Neural cell (in vitro differentiated cells): Measurements from ENCODE around the gene IL20RA. TPM values are rescaled to one million over a fixed set of nuclear protein-coding genes. Genes with fewer than 3 reads are reported as not detected.

Experiments used
- H2AFZ ChIP-seq: fragments of 200-600, 300-800 bp; sonication (generic), shearing (Covaris generic); 2 replicates; pipeline ENCODE4 v1.6.0; 2014; ENCODE audit warnings: low read depth, mild to moderate bottlenecking, antibody characterized with exemption, low read length, moderate library complexity
- H3F3A ChIP-seq: fragments of 200-600 bp; shearing (Covaris generic); 2 replicates; pipeline ENCODE4 v1.6.1; 2016; ENCODE audit warnings: mild to moderate bottlenecking, moderate library complexity, mixed read lengths, antibody characterized with exemption, low read length; ENCODE audit not compliant: insufficient read depth, poor library complexity, severe bottlenecking
- H3K27ac ChIP-seq: fragments of 200-600, 300-800 bp; sonication (generic), shearing (Covaris generic); 2 replicates; pipeline ENCODE4 v1.5.1; 2014; ENCODE audit warnings: mild to moderate bottlenecking, low read length, moderate library complexity
- H3K27me3 ChIP-seq: fragments of 300-800, 200-600 bp; sonication (generic), shearing (Covaris generic); 2 replicates; pipeline ENCODE4 v1.6.0; 2014; ENCODE audit warnings: mild to moderate bottlenecking, low read depth, low read length, moderate library complexity; ENCODE audit not compliant: insufficient read depth
- H3K36me3 ChIP-seq: fragments of 300-800, 200-600 bp; sonication (generic), shearing (Covaris generic); 2 replicates; pipeline ENCODE4 v1.5.1; 2014; ENCODE audit warnings: mild to moderate bottlenecking, antibody characterized with exemption, low read length, moderate library complexity; ENCODE audit not compliant: insufficient read depth
- H3K4me2 ChIP-seq: fragments of 300-800, 200-600 bp; sonication (generic), shearing (Covaris generic); 2 replicates; pipeline ENCODE4 v1.6.0; 2014; ENCODE audit warnings: mild to moderate bottlenecking, low read length
- H3K4me3 ChIP-seq: fragments of 300-800, 200-600 bp; sonication (generic), shearing (Covaris generic); 2 replicates; pipeline ENCODE4 v1.5.1; 2014; ENCODE audit warnings: mild to moderate bottlenecking, low read length, moderate library complexity
- H3K79me2 ChIP-seq: fragments of 200-600 bp; shearing (Covaris generic); replicated peaks from 2 replicates; pipeline ENCODE4 v1.6.0; 2014; ENCODE audit warnings: mild to moderate bottlenecking, low read length, moderate library complexity; ENCODE audit not compliant: insufficient read depth
- H3K9ac ChIP-seq: fragments of 300-800, 200-600 bp; sonication (generic), shearing (Covaris generic); 2 replicates; pipeline ENCODE4 v1.6.1; 2016; ENCODE audit warnings: mild to moderate bottlenecking, low read length, mixed read lengths
- H3K9me2 ChIP-seq: fragments of 200-600 bp; shearing (Covaris generic); 2 replicates; pipeline ENCODE4 v1.6.1; 2016; ENCODE audit warnings: mild to moderate bottlenecking, low read length, mixed read lengths; ENCODE audit not compliant: insufficient read depth
- H3K9me3 ChIP-seq: fragments of 200-600, 300-800 bp; sonication (generic), shearing (Covaris generic); 2 replicates; pipeline ENCODE4 v1.6.1; 2016; ENCODE audit warnings: mild to moderate bottlenecking, mixed run types, low read length, moderate library complexity, mixed read lengths
- H4K20me1 ChIP-seq: fragments of 200-600 bp; shearing (Covaris generic); 2 replicates; pipeline ENCODE4 v1.6.1; 2016; ENCODE audit warnings: mild to moderate bottlenecking, mixed run types; ENCODE audit not compliant: insufficient read depth
- EP300 ChIP-seq: fragments of 450-650 bp; conservative IDR thresholded peaks from 2 replicates; pipeline ENCODE4 v1.6.1; 2014; ENCODE audit warnings: antibody characterized with exemption, mild to moderate bottlenecking, moderate library complexity; ENCODE audit not compliant: poor library complexity, severe bottlenecking
- EZH2 ChIP-seq: fragments of 200-600, 300-800 bp; shearing (Covaris generic), sonication (generic); IDR thresholded peaks from 2 replicates; pipeline ENCODE4 v1.6.1; 2014; ENCODE audit warnings: antibody characterized with exemption, low read length, borderline replicate concordance, mild to moderate bottlenecking; ENCODE audit not compliant: insufficient read depth, poor library complexity, severe bottlenecking
- MXI1 ChIP-seq: fragments of 450-650 bp; conservative IDR thresholded peaks from 2 replicates; pipeline ENCODE4 v1.6.1; 2014; ENCODE audit warnings: antibody characterized with exemption, mild to moderate bottlenecking; ENCODE audit not compliant: poor library complexity, severe bottlenecking
- POLR2AphosphoS5 ChIP-seq: IDR thresholded peaks from 2 replicates; pipeline ENCODE4 v1.6.1; 2012
- RAD21 ChIP-seq: fragments of 450-650 bp; conservative IDR thresholded peaks from 2 replicates; pipeline ENCODE4 v1.6.1; 2014; ENCODE audit warnings: antibody characterized with exemption, mild to moderate bottlenecking, moderate library complexity
- SMC3 ChIP-seq: fragments of 450-650 bp; conservative IDR thresholded peaks from 2 replicates; pipeline ENCODE4 v1.6.1; 2014; ENCODE audit warnings: antibody characterized with exemption, mild to moderate bottlenecking, moderate library complexity; ENCODE audit not compliant: poor library complexity
- TAF1 ChIP-seq: IDR thresholded peaks from 2 replicates; pipeline ENCODE4 v1.6.1; 2012; ENCODE audit warnings: low read depth
- polyA plus RNA-seq: library from polyadenylated mRNA; depleted of rRNA; stranded (reverse); fragments of >200 nt; gene quantifications from 2 replicates; pipeline ENCODE4 v1.2.3, GENCODE V29; 2014
- TF ChIP-seq, protein P1 (sequence below): IDR thresholded peaks from 2 replicates; pipeline ENCODE4 v1.6.1; 2012; ENCODE audit warnings: borderline replicate concordance
- TF ChIP-seq, protein P2 (sequence below): fragments of 450-650 bp; IDR thresholded peaks from 2 replicates; pipeline ENCODE4 v1.5.1; 2014; ENCODE audit warnings: antibody characterized with exemption, mild to moderate bottlenecking, moderate library complexity; ENCODE audit not compliant: poor library complexity, severe bottlenecking

Gene IL20RA
- polyA plus RNA-seq, 1 donor from 2014 or later = not detected

DNA sequence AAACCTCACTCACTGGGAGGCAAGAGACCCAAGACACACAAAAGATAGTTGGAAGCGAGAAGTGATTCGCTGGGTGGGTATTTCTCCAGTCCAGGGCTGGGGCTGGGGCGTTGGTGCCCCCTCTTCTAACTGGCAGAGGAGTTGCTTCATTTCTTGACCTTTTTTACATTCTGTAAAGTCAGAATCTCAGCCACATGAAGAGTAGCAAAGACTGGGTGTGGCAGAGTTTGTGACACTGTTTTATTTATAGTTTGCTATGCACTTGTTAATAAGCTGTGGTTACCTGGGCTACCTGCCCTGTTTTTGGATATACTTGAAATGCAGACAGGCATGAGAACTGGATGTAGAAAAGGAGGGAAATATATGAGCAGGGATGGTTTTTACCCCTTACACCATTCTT lies 42.3 kb downstream of the IL20RA start:
- no peak overlapping the region for H3K4me2 ChIP-seq

DNA sequence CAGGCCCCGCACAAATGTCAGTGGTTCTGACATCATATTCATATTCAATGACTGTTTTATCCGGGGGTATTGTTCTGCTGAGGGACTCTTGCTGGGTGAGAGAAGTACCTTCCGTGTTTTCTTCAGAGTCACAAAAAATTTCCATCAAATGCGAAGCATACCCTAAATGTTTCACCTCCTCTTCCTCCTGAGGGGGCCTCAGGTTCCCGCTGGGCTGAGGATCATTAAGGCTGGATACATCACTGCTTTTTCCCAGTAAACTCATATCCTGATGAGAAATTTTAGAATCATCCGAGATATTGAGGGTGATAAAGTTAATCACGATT lies 42.8 kb downstream of the IL20RA start:
- no peak overlapping the region for H3K27ac ChIP-seq
- no peak overlapping the region for H3K9ac ChIP-seq
- no peaks in the 10 kb centered on the region for H4K20me1 ChIP-seq
- no peaks in the 10 kb centered on the region for H3K9me2 ChIP-seq
- H3K27me3 ChIP-seq = no peaks in the 10 kb centered on the region
- no peaks in the 10 kb centered on the region for H3K36me3 ChIP-seq
- no peaks in the 10 kb centered on the region for H3F3A ChIP-seq
- H3K79me2 ChIP-seq = no peaks in the 10 kb centered on the region
- H2AFZ ChIP-seq = no peak overlapping the region
- no peak overlapping the region for H3K4me3 ChIP-seq
- no peak for TF ChIP-seq EZH2
- TF ChIP-seq, protein P1, sequence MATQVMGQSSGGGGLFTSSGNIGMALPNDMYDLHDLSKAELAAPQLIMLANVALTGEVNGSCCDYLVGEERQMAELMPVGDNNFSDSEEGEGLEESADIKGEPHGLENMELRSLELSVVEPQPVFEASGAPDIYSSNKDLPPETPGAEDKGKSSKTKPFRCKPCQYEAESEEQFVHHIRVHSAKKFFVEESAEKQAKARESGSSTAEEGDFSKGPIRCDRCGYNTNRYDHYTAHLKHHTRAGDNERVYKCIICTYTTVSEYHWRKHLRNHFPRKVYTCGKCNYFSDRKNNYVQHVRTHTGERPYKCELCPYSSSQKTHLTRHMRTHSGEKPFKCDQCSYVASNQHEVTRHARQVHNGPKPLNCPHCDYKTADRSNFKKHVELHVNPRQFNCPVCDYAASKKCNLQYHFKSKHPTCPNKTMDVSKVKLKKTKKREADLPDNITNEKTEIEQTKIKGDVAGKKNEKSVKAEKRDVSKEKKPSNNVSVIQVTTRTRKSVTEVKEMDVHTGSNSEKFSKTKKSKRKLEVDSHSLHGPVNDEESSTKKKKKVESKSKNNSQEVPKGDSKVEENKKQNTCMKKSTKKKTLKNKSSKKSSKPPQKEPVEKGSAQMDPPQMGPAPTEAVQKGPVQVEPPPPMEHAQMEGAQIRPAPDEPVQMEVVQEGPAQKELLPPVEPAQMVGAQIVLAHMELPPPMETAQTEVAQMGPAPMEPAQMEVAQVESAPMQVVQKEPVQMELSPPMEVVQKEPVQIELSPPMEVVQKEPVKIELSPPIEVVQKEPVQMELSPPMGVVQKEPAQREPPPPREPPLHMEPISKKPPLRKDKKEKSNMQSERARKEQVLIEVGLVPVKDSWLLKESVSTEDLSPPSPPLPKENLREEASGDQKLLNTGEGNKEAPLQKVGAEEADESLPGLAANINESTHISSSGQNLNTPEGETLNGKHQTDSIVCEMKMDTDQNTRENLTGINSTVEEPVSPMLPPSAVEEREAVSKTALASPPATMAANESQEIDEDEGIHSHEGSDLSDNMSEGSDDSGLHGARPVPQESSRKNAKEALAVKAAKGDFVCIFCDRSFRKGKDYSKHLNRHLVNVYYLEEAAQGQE = no peak
- TF ChIP-seq TAF1 = no peak
- TF ChIP-seq SMC3 = no peak
- TF ChIP-seq, protein P2, sequence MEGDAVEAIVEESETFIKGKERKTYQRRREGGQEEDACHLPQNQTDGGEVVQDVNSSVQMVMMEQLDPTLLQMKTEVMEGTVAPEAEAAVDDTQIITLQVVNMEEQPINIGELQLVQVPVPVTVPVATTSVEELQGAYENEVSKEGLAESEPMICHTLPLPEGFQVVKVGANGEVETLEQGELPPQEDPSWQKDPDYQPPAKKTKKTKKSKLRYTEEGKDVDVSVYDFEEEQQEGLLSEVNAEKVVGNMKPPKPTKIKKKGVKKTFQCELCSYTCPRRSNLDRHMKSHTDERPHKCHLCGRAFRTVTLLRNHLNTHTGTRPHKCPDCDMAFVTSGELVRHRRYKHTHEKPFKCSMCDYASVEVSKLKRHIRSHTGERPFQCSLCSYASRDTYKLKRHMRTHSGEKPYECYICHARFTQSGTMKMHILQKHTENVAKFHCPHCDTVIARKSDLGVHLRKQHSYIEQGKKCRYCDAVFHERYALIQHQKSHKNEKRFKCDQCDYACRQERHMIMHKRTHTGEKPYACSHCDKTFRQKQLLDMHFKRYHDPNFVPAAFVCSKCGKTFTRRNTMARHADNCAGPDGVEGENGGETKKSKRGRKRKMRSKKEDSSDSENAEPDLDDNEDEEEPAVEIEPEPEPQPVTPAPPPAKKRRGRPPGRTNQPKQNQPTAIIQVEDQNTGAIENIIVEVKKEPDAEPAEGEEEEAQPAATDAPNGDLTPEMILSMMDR = no peak
- TF ChIP-seq RAD21 = no peak
- no peak for TF ChIP-seq POLR2AphosphoS5
- TF ChIP-seq MXI1 = no peak
- no peak for TF ChIP-seq EP300
- no peaks in the 10 kb centered on the region for H3K9me3 ChIP-seq
- no peak overlapping the region for H3K4me2 ChIP-seq

More for the DNA sequence above, 42.3 kb downstream of the IL20RA start:
- no peaks in the 10 kb centered on the region for H3K9me2 ChIP-seq
- H3K9ac ChIP-seq = no peak overlapping the region
- no peaks in the 10 kb centered on the region for H3K36me3 ChIP-seq
- no peaks in the 10 kb centered on the region for H3K27me3 ChIP-seq
- no peak overlapping the region for H3K27ac ChIP-seq
- no peak overlapping the region for H2AFZ ChIP-seq
- TF ChIP-seq RAD21 (no peak), TAF1 (no peak), EZH2 (no peak), SMC3 (no peak), EP300 (no peak), MXI1 (no peak)
- TF ChIP-seq, protein P2 = no peak
- TF ChIP-seq, protein P1 = no peak
- H4K20me1 ChIP-seq = no peaks in the 10 kb centered on the region
- H3K9me3 ChIP-seq = no peaks in the 10 kb centered on the region
- H3K79me2 ChIP-seq = no peaks in the 10 kb centered on the region
- H3F3A ChIP-seq = no peaks in the 10 kb centered on the region
- H3K4me3 ChIP-seq = no peak overlapping the region
